Natural killer cell (primary cell): ENCODE results near the gene KCNT1. TPM values are rescaled to one million over a fixed set of nuclear protein-coding genes. Genes with fewer than 3 reads are reported as not detected.

Experiments
- ATAC-seq, 3 donors: fragments of 150-1000 bp in 2 of 3; fragments of 200-7000 bp in 1 of 3; cut with Tn5 transposase; 1 replicate in 1 of 3; 2 replicates in 2 of 3; pipeline ENCODE4 v1.10.0; 2021; ENCODE audit warnings: mild to moderate bottlenecking in 2 of 3, moderate library complexity in 2 of 3
- DNase-seq, 2 donors: peaks; one replicate each; pipeline versions ENCODE4 v3.0.0 to v3.0.0-alpha.2; 2013 to 2021; ENCODE audit warnings: mixed read lengths in 1 of 2
- H3K27ac ChIP-seq: one replicate; pipeline ENCODE4 v1.5.1; 2013; ENCODE audit warnings: mild to moderate bottlenecking, low read length
- H3K27me3 ChIP-seq: one replicate; pipeline ENCODE4 v1.6.1; 2013; ENCODE audit warnings: low read length; ENCODE audit not compliant: control insufficient read depth, insufficient read depth
- H3K36me3 ChIP-seq: one replicate; pipeline ENCODE4 v1.6.1; 2013; ENCODE audit warnings: low read length; ENCODE audit not compliant: control insufficient read depth, insufficient read depth
- H3K4me1 ChIP-seq: one replicate; pipeline ENCODE4 v1.6.1; 2013; ENCODE audit warnings: low read length; ENCODE audit not compliant: control insufficient read depth, insufficient read depth
- H3K4me3 ChIP-seq: one replicate; pipeline ENCODE4 v1.5.1; 2013; ENCODE audit warnings: low read length
- H3K9me3 ChIP-seq: one replicate; pipeline ENCODE4 v1.6.1; 2013; ENCODE audit warnings: low read length; ENCODE audit not compliant: control insufficient read depth, insufficient read depth
- H3K27ac Mint-ChIP-seq, 2 donors: one replicate each; pipeline ENCODE4 v1.8.0; 2022; ENCODE audit warnings: mild to moderate bottlenecking in 2 of 2, mixed read lengths in 2 of 2, moderate library complexity in 1 of 2
- H3K27me3 Mint-ChIP-seq, 2 donors: one replicate each; pipeline ENCODE4 v1.8.0; 2022; ENCODE audit warnings: low read depth in 2 of 2, mixed read lengths in 2 of 2
- H3K36me3 Mint-ChIP-seq: one replicate; pipeline ENCODE4 v1.8.0; 2022; ENCODE audit warnings: mixed read lengths
- H3K4me1 Mint-ChIP-seq, 2 donors: one replicate each; pipeline ENCODE4 v1.8.0; 2022; ENCODE audit warnings: mixed read lengths in 2 of 2
- H3K4me3 Mint-ChIP-seq: one replicate; pipeline ENCODE4 v1.8.0; 2022; ENCODE audit warnings: mild to moderate bottlenecking, moderate library complexity, mixed read lengths
- H3K9me3 Mint-ChIP-seq, 2 donors: one replicate each; pipeline ENCODE4 v1.8.0; 2022; ENCODE audit warnings: mixed read lengths in 2 of 2
- WGBS: methylation state at CpG from one replicate; pipeline ENCODE4 v1.1.7; 2013; ENCODE audit warnings: missing lambda C conversion rate; ENCODE audit not compliant: insufficient coverage; 5-methylcytosine and 5-hydroxymethylcytosine counted together
- intact Hi-C: fragments of 100-400 bp; cut with micrococcal nuclease; formaldehyde crosslinking; loops from one replicate; pipeline ENCODE4 v1.14.2; 2022
- total RNA-seq, 4 donors: library from RNA; stranded (reverse); fragments of 120-200 nt in 1 of 4; gene quantifications; one replicate each; pipeline versions ENCODE4 v1.2.3 to v1.2.4, GENCODE V29; 2013 to 2022
- TF ChIP-seq, protein P1 (sequence below): fragments of 200-600 bp; IDR thresholded peaks from one replicate; pipeline ENCODE4 v1.8.0; 2022; ENCODE audit warnings: antibody characterized with exemption

Gene KCNT1
- total RNA-seq, 3 donors from 2014 or later (not counting 1 experiment from before 2014, with no cell fraction given), result 0.52 to 1.2 (median 0.88) TPM

DNA sequence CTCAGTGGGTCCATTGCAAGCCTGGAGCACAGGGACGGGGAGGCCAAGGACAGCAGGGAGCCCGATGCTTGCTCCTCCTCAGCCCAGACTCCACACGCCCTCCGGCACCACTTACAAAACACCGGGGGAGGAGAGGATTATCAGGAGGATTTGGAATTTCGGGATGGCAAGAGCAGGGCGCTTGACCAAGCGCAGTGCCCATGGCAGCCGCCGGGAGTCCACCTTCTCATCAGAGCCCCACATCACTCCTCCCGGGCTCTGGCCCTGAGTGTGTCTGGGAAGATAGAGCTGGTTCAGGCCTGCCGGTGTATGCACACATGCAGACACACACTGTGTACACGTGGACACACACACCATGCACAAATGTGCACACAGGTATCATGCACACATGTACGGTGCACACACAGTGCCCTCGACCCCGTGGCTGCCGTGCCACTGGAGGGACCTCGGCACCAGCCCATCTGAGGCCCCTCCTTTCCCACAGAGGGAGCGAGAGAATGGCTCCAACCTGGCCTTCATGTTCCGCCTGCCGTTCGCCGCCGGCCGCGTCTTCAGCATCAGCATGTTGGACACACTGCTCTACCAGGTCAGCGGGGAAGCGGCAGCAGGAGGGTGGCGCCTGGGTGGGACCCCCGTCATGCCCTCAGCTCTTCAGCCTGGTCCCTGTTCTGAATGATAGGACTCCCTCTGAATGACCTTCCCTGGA lies 81.7 kb downstream of the KCNT1 start:
- Mint-ChIP-seq H3K27me3 (peaks cover 0 to 11% of the 10 kb centered on the region in 2 donors), H3K4me3 (no peak overlapping the region), H3K27ac (no peak overlapping the region), H3K4me1 (no peaks in the 10 kb centered on the region), H3K36me3 (no peaks in the 10 kb centered on the region), H3K9me3 (no peaks in the 10 kb centered on the region)
- DNase-seq (no peak), ATAC-seq (no peak)
- H3K27me3 ChIP-seq, result no peaks in the 10 kb centered on the region
- H3K27ac ChIP-seq, result no peak overlapping the region
- no peaks in the 10 kb centered on the region for H3K9me3 ChIP-seq
- WGBS, result 86% methylated on average over 27 of the region's 30 CpGs
- no peaks in the 10 kb centered on the region for H3K36me3 ChIP-seq
- no peak overlapping the region for H3K4me3 ChIP-seq
- TF ChIP-seq, protein P1, sequence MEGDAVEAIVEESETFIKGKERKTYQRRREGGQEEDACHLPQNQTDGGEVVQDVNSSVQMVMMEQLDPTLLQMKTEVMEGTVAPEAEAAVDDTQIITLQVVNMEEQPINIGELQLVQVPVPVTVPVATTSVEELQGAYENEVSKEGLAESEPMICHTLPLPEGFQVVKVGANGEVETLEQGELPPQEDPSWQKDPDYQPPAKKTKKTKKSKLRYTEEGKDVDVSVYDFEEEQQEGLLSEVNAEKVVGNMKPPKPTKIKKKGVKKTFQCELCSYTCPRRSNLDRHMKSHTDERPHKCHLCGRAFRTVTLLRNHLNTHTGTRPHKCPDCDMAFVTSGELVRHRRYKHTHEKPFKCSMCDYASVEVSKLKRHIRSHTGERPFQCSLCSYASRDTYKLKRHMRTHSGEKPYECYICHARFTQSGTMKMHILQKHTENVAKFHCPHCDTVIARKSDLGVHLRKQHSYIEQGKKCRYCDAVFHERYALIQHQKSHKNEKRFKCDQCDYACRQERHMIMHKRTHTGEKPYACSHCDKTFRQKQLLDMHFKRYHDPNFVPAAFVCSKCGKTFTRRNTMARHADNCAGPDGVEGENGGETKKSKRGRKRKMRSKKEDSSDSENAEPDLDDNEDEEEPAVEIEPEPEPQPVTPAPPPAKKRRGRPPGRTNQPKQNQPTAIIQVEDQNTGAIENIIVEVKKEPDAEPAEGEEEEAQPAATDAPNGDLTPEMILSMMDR, result no peak
- no peaks in the 10 kb centered on the region for H3K4me1 ChIP-seq
- intact Hi-C loops, result no loop called here

DNA sequence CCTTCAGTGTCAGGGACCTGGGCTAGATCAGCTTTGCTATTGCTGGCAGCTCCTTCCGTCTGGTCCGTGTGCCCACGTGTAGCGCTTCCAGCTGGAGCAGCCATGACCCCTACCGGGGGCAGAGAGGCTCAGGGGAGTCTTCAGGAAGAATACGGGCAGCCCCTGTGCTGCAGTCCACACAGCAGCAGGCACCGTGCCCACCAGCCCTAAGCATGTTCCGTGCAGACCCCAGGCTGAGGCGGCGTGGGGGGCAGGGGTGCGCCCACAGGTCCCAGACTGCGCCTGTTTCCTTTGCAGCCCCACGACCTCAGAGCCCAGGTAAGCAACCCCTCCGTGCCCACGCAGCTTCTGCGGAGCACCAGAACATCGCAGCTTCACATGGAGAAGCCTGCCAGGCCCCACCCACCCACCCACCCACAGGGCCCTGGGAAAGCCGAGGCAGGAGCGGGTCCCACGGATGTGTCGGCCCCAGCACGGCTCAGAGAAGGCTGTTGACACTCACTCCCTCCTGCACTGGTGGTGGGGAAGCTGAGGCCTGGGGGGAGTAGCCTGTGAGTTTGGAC lies 83.1 kb downstream of the KCNT1 start:
- no peaks in the 10 kb centered on the region for H3K4me1 ChIP-seq
- Mint-ChIP-seq H3K36me3 (no peaks in the 10 kb centered on the region), H3K4me3 (no peak overlapping the region), H3K4me1 (no peaks in the 10 kb centered on the region), H3K27me3 (peaks cover 0 to 11% of the 10 kb centered on the region in 2 donors), H3K27ac (no peak overlapping the region), H3K9me3 (no peaks in the 10 kb centered on the region)
- H3K27ac ChIP-seq, result no peak overlapping the region
- intact Hi-C loops, result no loop called here
- DNase-seq (no peak), ATAC-seq (no peak)
- 87% methylated on average over 18 of the region's 22 CpGs for WGBS
- no peaks in the 10 kb centered on the region for H3K9me3 ChIP-seq
- no peak overlapping the region for H3K4me3 ChIP-seq
- no peaks in the 10 kb centered on the region for H3K27me3 ChIP-seq
- H3K36me3 ChIP-seq, result no peaks in the 10 kb centered on the region
- TF ChIP-seq, protein P1, result no peak

DNA sequence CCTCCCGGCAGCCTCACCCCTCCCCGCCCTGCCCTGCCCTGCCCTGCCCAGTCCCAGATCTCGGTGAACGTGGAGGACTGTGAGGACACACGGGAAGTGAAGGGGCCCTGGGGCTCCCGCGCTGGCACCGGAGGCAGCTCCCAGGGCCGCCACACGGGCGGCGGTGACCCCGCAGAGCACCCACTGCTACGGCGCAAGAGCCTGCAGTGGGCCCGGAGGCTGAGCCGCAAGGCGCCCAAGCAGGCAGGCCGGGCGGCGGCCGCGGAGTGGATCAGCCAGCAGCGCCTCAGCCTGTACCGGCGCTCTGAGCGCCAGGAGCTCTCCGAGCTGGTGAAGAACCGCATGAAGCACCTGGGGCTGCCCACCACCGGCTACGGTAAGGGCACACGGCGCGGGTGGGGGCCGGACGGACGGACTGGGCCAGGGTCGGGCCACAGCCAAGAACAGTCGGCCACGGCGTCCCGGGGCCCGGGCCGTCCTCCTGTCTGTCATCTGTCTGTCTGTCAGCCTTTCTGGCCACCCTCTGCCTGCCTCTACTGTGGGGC lies 84.2 kb downstream of the KCNT1 start:
- Histone ChIP-seq H3K4me3 (no peak overlapping the region), H3K27ac (no peak overlapping the region), H3K36me3 (no peaks in the 10 kb centered on the region), H3K4me1 (no peaks in the 10 kb centered on the region), H3K27me3 (no peaks in the 10 kb centered on the region), H3K9me3 (no peaks in the 10 kb centered on the region)
- Mint-ChIP-seq H3K4me1 (no peaks in the 10 kb centered on the region), H3K9me3 (no peaks in the 10 kb centered on the region), H3K27ac (no peak overlapping the region), H3K36me3 (no peaks in the 10 kb centered on the region), H3K27me3 (peaks cover 0 to 11% of the 10 kb centered on the region in 2 donors), H3K4me3 (no peak overlapping the region)
- no peak for DNase-seq
- 90% methylated on average over 44 of the region's 44 CpGs for WGBS
- TF ChIP-seq, protein P1, result no peak
- ATAC-seq, result no peak
- intact Hi-C loops, result no loop called here
